HepG2 (cell line): ENCODE data around the gene TRPV4. TPM values are rescaled to one million over a fixed set of nuclear protein-coding genes. Genes with fewer than 3 reads are reported as not detected.
A peak's percentile ranks its signal among the peaks of the same experiment; 100 is the strongest.

Experiments used
- ATAC-seq: fragments of 200-7000 bp; cut with Tn5 transposase; 3 replicates; pipeline ENCODE4 v1.9.1; 2020; ENCODE audit warnings: mild to moderate bottlenecking, moderate library complexity
- BruUV-seq: library from RNA; stranded (reverse); fragments of 400-500 nt; replicated peaks from 2 replicates; lab custom pipeline; 2021; lab: Mats Ljungman, UMichigan
- CTCF ChIA-PET: fragments of 300-600 bp; formaldehyde crosslinking; extraction: SDS; loops from one replicate; lab custom pipeline; 2021; ENCODE audit warnings: low total read pairs, inconsistent platforms, low intra/inter-chr PET ratio; lab: Yijun Ruan, JAX
- POLR2A ChIA-PET: fragments of 350-600 bp; sonication (Branson Sonifier 250); formaldehyde crosslinking; loops from one replicate; lab custom pipeline; 2020; ENCODE audit warnings: antibody characterized with exemption, inconsistent platforms; lab: Yijun Ruan, JAX
- DNase-seq: peaks from one replicate; pipeline ENCODE4 v3.0.0-alpha.2; 2015; ENCODE audit warnings: low spot score
- FAIRE-seq: peaks from 3 replicates; lab custom pipeline; 2011; peaks lifted over from hg19 to GRCh38; lab: Jason Lieb, UNC
- H2AFZ ChIP-seq: one replicate; pipeline ENCODE4 v1.6.1; 2011; ENCODE audit warnings: low read length, inconsistent platforms
- H3K27ac ChIP-seq: fragments of 300-600 bp; 3 replicates; pipeline ENCODE4 v1.8.0; 2011; ENCODE audit warnings: mixed run types, mild to moderate bottlenecking, mixed read lengths, low read length, inconsistent platforms; ENCODE audit not compliant: insufficient read depth; ENCODE audit errors: extremely low read length
- H3K27me3 ChIP-seq, 2 experiments: fragments of 200-600 bp in 1 of 2; 2 replicates in 1 of 2; 3 replicates in 1 of 2; pipeline versions ENCODE4 v1.6.0 to v1.8.0; 2011; ENCODE audit warnings: low read length in 2 of 2, mild to moderate bottlenecking in 2 of 2, moderate library complexity in 2 of 2, inconsistent platforms in 1 of 2; ENCODE audit not compliant: insufficient read depth in 2 of 2, control insufficient read depth in 1 of 2
- H3K36me3 ChIP-seq, 2 experiments: fragments of 200-600 bp in 1 of 2; replicated peaks in 1 of 2; 2 replicates in 1 of 2; 3 replicates in 1 of 2; pipeline versions ENCODE4 v1.5.1 to v1.8.0; 2011; ENCODE audit warnings: low read length in 2 of 2, inconsistent platforms in 1 of 2; ENCODE audit not compliant: insufficient read depth in 2 of 2, control insufficient read depth in 1 of 2
- H3K4me1 ChIP-seq: 2 replicates; pipeline ENCODE4 v1.5.1; 2012; ENCODE audit warnings: low read length, inconsistent platforms; ENCODE audit not compliant: insufficient read depth
- H3K4me2 ChIP-seq: 2 replicates; pipeline ENCODE4 v1.6.0; 2011; ENCODE audit warnings: low read depth, low read length, inconsistent platforms
- H3K4me3 ChIP-seq, 3 experiments: fragments of 200-600 bp in 1 of 3; sonication (generic), shearing (Covaris generic) in 1 of 3; replicated peaks in 1 of 3; 2 replicates each; pipeline ENCODE4 v1.5.1; 2011 to 2016; ENCODE audit warnings: low read length in 3 of 3, inconsistent platforms in 2 of 3, low read depth in 2 of 3, mild to moderate bottlenecking in 2 of 3, control low read depth in 1 of 3, mixed read lengths in 1 of 3; ENCODE audit not compliant: insufficient read depth in 1 of 3
- H3K79me2 ChIP-seq: one replicate; pipeline ENCODE4 v1.6.1; 2011; ENCODE audit warnings: low read length, inconsistent platforms; ENCODE audit not compliant: insufficient read depth
- H3K9ac ChIP-seq: 2 replicates; pipeline ENCODE4 v1.6.0; 2011; ENCODE audit warnings: mild to moderate bottlenecking, low read depth, low read length, inconsistent platforms; ENCODE audit not compliant: insufficient read depth
- H3K9me3 ChIP-seq: 2 replicates; pipeline ENCODE4 v1.5.1; 2012; ENCODE audit warnings: mild to moderate bottlenecking, low read length
- H4K20me1 ChIP-seq: 2 replicates; pipeline ENCODE4 v1.6.0; 2011; ENCODE audit warnings: inconsistent platforms, mild to moderate bottlenecking, low read length, moderate library complexity; ENCODE audit not compliant: insufficient read depth
- ARHGAP35 ChIP-seq: sonication (generic); formaldehyde crosslinking; IDR thresholded peaks from 2 replicates; pipeline ENCODE4 v1.9.0; 2022; ENCODE audit warnings: mild to moderate bottlenecking, inconsistent platforms, moderate library complexity, missing genetic modification reagents, borderline replicate concordance
- FOXA1 ChIP-seq, 2 experiments: fragments of 450-650 bp in 1 of 2; sonication (generic) in 1 of 2; formaldehyde crosslinking in 1 of 2; IDR thresholded peaks; 2 replicates each; pipeline versions ENCODE4 v1.4.0 to v1.6.1; 2016 to 2020; ENCODE audit warnings: missing genetic modification reagents in 1 of 2
- KDM2A ChIP-seq: sonication (generic); formaldehyde crosslinking; IDR thresholded peaks from 2 replicates; pipeline ENCODE4 v1.4.0; 2020; ENCODE audit warnings: low read depth, missing genetic modification reagents, borderline replicate concordance
- KDM4B ChIP-seq: sonication (generic); formaldehyde crosslinking; IDR thresholded peaks from 2 replicates; pipeline ENCODE4 v1.4.0; 2020; ENCODE audit warnings: missing genetic modification reagents
- MEIS2 ChIP-seq: sonication (generic); formaldehyde crosslinking; IDR thresholded peaks from 2 replicates; pipeline ENCODE4 v1.9.0; 2021; ENCODE audit warnings: mild to moderate bottlenecking, missing genetic modification reagents
- MIER2 ChIP-seq: IDR thresholded peaks from 2 replicates; pipeline ENCODE4 v1.6.1; 2016; ENCODE audit warnings: missing biosample characterization, missing genetic modification reagents
- PATZ1 ChIP-seq: sonication (generic); formaldehyde crosslinking; IDR thresholded peaks from 2 replicates; pipeline ENCODE4 v1.4.0; 2020; ENCODE audit warnings: missing genetic modification reagents
- PHF21A ChIP-seq: sonication (generic); formaldehyde crosslinking; IDR thresholded peaks from 2 replicates; pipeline ENCODE4 v1.5.0; 2020; ENCODE audit warnings: mild to moderate bottlenecking, missing genetic modification reagents
- POGZ ChIP-seq: sonication (generic); formaldehyde crosslinking; IDR thresholded peaks from 2 replicates; pipeline ENCODE4 v1.4.0; 2020; ENCODE audit warnings: mild to moderate bottlenecking, missing genetic modification reagents
- PRDM10 ChIP-seq: sonication (generic); formaldehyde crosslinking; IDR thresholded peaks from 2 replicates; pipeline ENCODE4 v1.4.0; 2020; ENCODE audit warnings: low read depth, missing genetic modification reagents
- SMAD3 ChIP-seq: sonication (generic); formaldehyde crosslinking; IDR thresholded peaks from 2 replicates; pipeline ENCODE4 v1.4.0; 2020; ENCODE audit warnings: missing genetic modification reagents
- SMARCC2 ChIP-seq: fragments of 450-650 bp; IDR thresholded peaks from 2 replicates; pipeline ENCODE4 v1.6.1; 2017; ENCODE audit warnings: antibody characterized with exemption, mild to moderate bottlenecking
- ZBTB38 ChIP-seq: sonication (generic); formaldehyde crosslinking; IDR thresholded peaks from 2 replicates; pipeline ENCODE4 v1.5.1; 2020; ENCODE audit warnings: mild to moderate bottlenecking, missing genetic modification reagents
- ZFP41 ChIP-seq: sonication (generic); formaldehyde crosslinking; IDR thresholded peaks from 2 replicates; pipeline ENCODE4 v1.4.0; 2020; ENCODE audit warnings: mild to moderate bottlenecking, missing genetic modification reagents, borderline replicate concordance
- ZMYM3 ChIP-seq: sonication (generic); formaldehyde crosslinking; IDR thresholded peaks from 2 replicates; pipeline ENCODE4 v1.5.1; 2020; ENCODE audit warnings: mild to moderate bottlenecking, missing genetic modification reagents
- ZNF224 ChIP-seq: sonication (generic); formaldehyde crosslinking; IDR thresholded peaks from 2 replicates; pipeline ENCODE4 v1.5.0; 2020; ENCODE audit warnings: mild to moderate bottlenecking, missing genetic modification reagents
- ZNF264 ChIP-seq: sonication (generic); formaldehyde crosslinking; IDR thresholded peaks from 2 replicates; pipeline ENCODE4 v1.4.0; 2020; ENCODE audit warnings: missing genetic modification reagents
- ZNF629 ChIP-seq: sonication (generic); formaldehyde crosslinking; conservative IDR thresholded peaks from 2 replicates; pipeline ENCODE4 v1.5.0; 2020; ENCODE audit warnings: missing genetic modification reagents
- ZNF768 ChIP-seq: sonication (generic); formaldehyde crosslinking; IDR thresholded peaks from 2 replicates; pipeline ENCODE4 v1.4.0; 2020; ENCODE audit warnings: missing genetic modification reagents
- WGBS: methylation state at CpG from one replicate; pipeline ENCODE4 v1.1.6; 2017; ENCODE audit warnings: low lambda C conversion rate; 5-methylcytosine and 5-hydroxymethylcytosine counted together
- in situ Hi-C: cut with HindIII; loops from 2 replicates; pipeline ENCODE4 v1.10.0; 2017; ENCODE audit warnings: low pct_unique_long_range_greater_than_20kb; ENCODE audit not compliant: extremely low pct_ligation_motif_present
- intact Hi-C: fragments of 100-400 bp; cut with micrococcal nuclease; formaldehyde crosslinking; loops from one replicate; pipeline ENCODE4 v1.10.0; 2022; ENCODE audit not compliant: unreplicated experiment
- polyA plus RNA-seq, 8 experiments: library from polyadenylated mRNA; depleted of rRNA in 3 of 8; stranded (reverse) in 7 of 8; unstranded in 1 of 8; fragments of >200 nt; fragmentation: Illumina TruSeq in 4 of 8; extraction: Trizol in 4 of 8; gene quantifications; 2 replicates each; pipeline versions ENCODE4 v1.2.1 to v1.2.3, GENCODE V29; 2011 to 2016; ENCODE audit warnings: low read depth in 4 of 8, missing spikeins in 1 of 8, mixed read lengths in 1 of 8; ENCODE audit not compliant: insufficient read depth in 1 of 8
- total RNA-seq, 5 experiments: library from RNA; depleted of rRNA; stranded (reverse); fragments of >200 nt; fragmentation: Illumina TruSeq; extraction: Trizol; gene quantifications; 2 replicates each; pipeline ENCODE4 v1.2.3, GENCODE V29; 2016; ENCODE audit warnings: low read depth in 1 of 5

TRPV4 gene
- total and polyA plus RNA-seq, 2 of the 13 experiments (the other 11 are each of a cell fraction or from before 2014, with no cell fraction given) = 0.66 to 4.7 TPM

GRCh38 chr12:109739747-109740693 is 93.2 kb downstream of the TRPV4 start:
- Histone ChIP-seq H3K79me2 (peaks cover 6% of the 10 kb centered on the region), H4K20me1 (no peaks in the 10 kb centered on the region), H3K4me2 (no peak overlapping the region), H3K9me3 (no peaks in the 10 kb centered on the region), H3K4me3 (no peak overlapping the region), H3K27me3 (no peaks in the 10 kb centered on the region), H3K9ac (no peak overlapping the region), H3K4me1 (peaks cover 86% of the 10 kb centered on the region), H2AFZ (no peak overlapping the region), H3K27ac (no peak overlapping the region), H3K36me3 (peaks cover 0 to 3% of the 10 kb centered on the region in 2 experiments; a peak in 3 of 5 replicates)
- no peak for DNase-seq
- in situ Hi-C loops = no loop called here
- BruUV-seq = no TSS peak
- ATAC-seq = peak; percentile 4; the same call in 1 of the 3 replicates
- POLR2A ChIA-PET = interaction anchor here (0.6 to 1.6 kb wide), 3 partner anchors 13 to 24 kb away, joined by 3 to 9 read pairs (median 4); no protein-coding TSS in a partner anchor
- no peak for FAIRE-seq
- CTCF ChIA-PET = no interaction called here
- intact Hi-C loops = no loop called here
- WGBS = 66% methylated on average over 18 of the region's 18 CpGs
- peak; percentile 86 for TF ChIP-seq ZMYM3 (CRISPR knock-in tag)
- TF ChIP-seq ZNF768 (CRISPR knock-in tag) = peak; percentile 98
- no peak for TF ChIP-seq PRDM10 (CRISPR knock-in tag)
- TF ChIP-seq ZNF629 (CRISPR knock-in tag) = peak; percentile 82
- no peak for TF ChIP-seq SMARCC2
- TF ChIP-seq FOXA1 (IDR thresholded peaks at IDR 0.05) = no peak
- TF ChIP-seq FOXA1 (CRISPR knock-in tag; IDR thresholded peaks at IDR 0.05) = 0 out of 2 replicates have a peak, but pooled peaks have one; percentile 5
- no peak for TF ChIP-seq ZFP41
- TF ChIP-seq KDM2A (CRISPR knock-in tag) = 0 out of 2 replicates have a peak, but pooled peaks have one; percentile 16
- no peak for TF ChIP-seq POGZ (CRISPR knock-in tag)
- no peak for TF ChIP-seq ZBTB38 (CRISPR knock-in tag)
- TF ChIP-seq PATZ1 (CRISPR knock-in tag) = 0 out of 2 replicates have a peak, but pooled peaks have one; percentile 5
- TF ChIP-seq ZNF264 (CRISPR knock-in tag) = no peak
- no peak for TF ChIP-seq PHF21A (CRISPR knock-in tag)
- no peak for TF ChIP-seq MEIS2 (CRISPR knock-in tag)
- TF ChIP-seq KDM4B (CRISPR knock-in tag) = no peak
- TF ChIP-seq ARHGAP35 (CRISPR knock-in tag) = no peak
- TF ChIP-seq SMAD3 (CRISPR knock-in tag) = no peak
- TF ChIP-seq ZNF224 (CRISPR knock-in tag) = no peak
- TF ChIP-seq MIER2 (CRISPR knock-in tag) = peak; percentile 31; the same call in 1 of the 2 replicates
